Ectodermal cell (in vitro differentiated cells): ENCODE data around the gene PAXX.
A peak's percentile ranks its signal among the peaks of the same experiment; 100 is the strongest.

Source experiments
- H3K27ac ChIP-seq: 2 replicates; pipeline ENCODE4 v1.7.0; 2013; ENCODE audit warnings: mild to moderate bottlenecking, low read depth, low read length; ENCODE audit not compliant: insufficient read depth, poor library complexity, severe bottlenecking
- H3K27me3 ChIP-seq: 2 replicates; pipeline ENCODE4 v1.7.0; 2013; ENCODE audit warnings: mild to moderate bottlenecking, low read length; ENCODE audit not compliant: insufficient read depth, control insufficient read depth, poor library complexity, severe bottlenecking
- H3K36me3 ChIP-seq: one replicate; pipeline ENCODE4 v1.7.0; 2013; ENCODE audit warnings: low read length; ENCODE audit not compliant: control insufficient read depth, insufficient read depth
- H3K4me1 ChIP-seq: one replicate; pipeline ENCODE4 v1.7.0; 2013; ENCODE audit warnings: low read length; ENCODE audit not compliant: control insufficient read depth, insufficient read depth
- H3K4me3 ChIP-seq: 2 replicates; pipeline ENCODE4 v1.7.0; 2013; ENCODE audit warnings: low read depth, low read length, control low read depth; ENCODE audit not compliant: insufficient read depth
- H3K9me3 ChIP-seq: 2 replicates; pipeline ENCODE4 v1.7.0; 2013; ENCODE audit warnings: mild to moderate bottlenecking, low read length, moderate library complexity; ENCODE audit not compliant: control insufficient read depth
- WGBS, 2 experiments: methylation state at CpG; one replicate each; pipeline ENCODE4 v1.1.7; 2013; ENCODE audit warnings: missing lambda C conversion rate in 2 of 2; 5-methylcytosine and 5-hydroxymethylcytosine counted together

The PAXX gene

DNA sequence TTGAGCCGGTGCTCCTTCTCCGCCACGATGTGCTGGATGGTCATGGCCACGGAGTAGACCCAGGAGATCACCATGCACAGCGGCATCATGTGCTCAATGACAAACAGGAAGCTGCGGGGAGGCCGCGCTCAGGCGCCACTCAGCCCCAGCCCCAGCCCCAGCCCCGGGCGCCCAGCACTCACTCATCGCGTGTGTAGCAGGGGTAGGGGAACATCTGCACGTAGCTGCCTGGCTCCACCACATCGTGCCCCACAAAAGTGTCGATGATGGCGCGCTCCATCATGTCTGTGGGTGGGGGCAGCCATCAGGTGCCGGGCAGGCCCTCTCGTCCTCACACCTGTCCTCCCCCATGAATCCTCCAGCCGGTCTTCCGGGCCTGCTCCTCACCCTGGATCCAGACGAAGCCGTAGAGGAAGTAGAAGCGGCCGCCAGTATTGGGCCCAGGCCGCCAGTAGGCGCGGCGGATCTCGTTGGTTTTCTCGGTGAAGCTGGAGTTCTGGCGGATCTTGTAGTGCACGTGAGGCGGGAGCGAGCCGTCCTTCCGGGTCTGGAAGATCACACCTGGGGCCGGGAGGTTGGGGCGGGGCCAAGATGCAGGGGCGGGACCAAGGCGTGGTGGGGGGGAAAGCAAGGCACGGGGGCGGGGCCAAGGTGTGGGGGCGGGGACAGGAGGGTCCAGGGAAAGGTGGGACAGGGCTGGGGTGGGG, 25.7 kb downstream of the PAXX start:
- H3K36me3 ChIP-seq: peaks cover 5% of the 10 kb centered on the region
- H3K9me3 ChIP-seq: no peaks in the 10 kb centered on the region
- H3K27ac ChIP-seq: no peak overlapping the region
- H3K4me3 ChIP-seq: no peak overlapping the region
- no peaks in the 10 kb centered on the region for H3K27me3 ChIP-seq
- H3K4me1 ChIP-seq: peaks cover 2% of the 10 kb centered on the region
- WGBS, 2 experiments: 95 to 96% methylated on average over 41 to 45 of the region's 45 CpGs

DNA sequence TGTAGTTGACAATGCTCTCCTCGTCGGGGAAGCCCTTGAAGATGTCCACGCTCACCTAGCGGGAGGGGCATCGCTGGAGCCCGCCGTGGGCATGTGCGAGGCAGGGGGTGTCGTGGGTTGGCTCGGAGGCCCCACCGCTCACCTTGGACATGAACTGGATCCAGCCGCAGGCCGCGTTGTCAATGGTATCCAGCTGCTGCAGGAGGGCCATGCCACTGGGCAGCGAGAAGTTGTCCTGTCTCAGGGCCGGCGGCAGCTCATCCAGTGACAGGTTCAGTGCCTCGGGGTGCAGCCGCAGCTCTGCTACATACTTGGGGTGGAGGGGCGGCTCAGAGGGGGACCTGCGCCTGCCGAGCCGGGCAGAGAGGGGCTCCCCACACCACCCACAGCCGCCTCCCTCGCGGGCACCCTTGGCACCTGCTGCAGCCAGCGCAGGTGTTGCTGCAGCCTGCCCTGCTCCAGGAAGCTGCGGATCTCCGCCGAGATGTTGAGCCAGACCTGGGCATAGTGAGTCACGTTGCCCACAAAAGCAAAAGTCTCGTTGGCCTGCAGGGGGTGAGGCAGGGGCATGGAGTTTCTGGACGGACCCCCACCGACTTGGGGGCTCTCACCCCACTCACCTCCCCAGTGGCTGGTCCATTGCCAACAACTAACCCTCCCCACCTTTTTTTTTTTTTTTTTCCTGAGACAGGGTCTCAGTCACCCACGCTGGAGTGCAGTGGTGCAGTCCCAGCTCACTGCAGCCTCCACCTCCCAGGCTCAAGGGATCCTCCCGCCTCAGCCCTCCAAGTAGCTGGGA, 26.7 kb downstream of the PAXX start:
- Histone ChIP-seq H3K27me3 (no peaks in the 10 kb centered on the region), H3K4me1 (peaks cover 12% of the 10 kb centered on the region), H3K4me3 (no peak overlapping the region), H3K27ac (no peak overlapping the region), H3K36me3 (peaks cover 5% of the 10 kb centered on the region), H3K9me3 (no peaks in the 10 kb centered on the region)
- WGBS, 2 experiments: 93 to 94% methylated on average over 36 of the region's 36 CpGs

DNA sequence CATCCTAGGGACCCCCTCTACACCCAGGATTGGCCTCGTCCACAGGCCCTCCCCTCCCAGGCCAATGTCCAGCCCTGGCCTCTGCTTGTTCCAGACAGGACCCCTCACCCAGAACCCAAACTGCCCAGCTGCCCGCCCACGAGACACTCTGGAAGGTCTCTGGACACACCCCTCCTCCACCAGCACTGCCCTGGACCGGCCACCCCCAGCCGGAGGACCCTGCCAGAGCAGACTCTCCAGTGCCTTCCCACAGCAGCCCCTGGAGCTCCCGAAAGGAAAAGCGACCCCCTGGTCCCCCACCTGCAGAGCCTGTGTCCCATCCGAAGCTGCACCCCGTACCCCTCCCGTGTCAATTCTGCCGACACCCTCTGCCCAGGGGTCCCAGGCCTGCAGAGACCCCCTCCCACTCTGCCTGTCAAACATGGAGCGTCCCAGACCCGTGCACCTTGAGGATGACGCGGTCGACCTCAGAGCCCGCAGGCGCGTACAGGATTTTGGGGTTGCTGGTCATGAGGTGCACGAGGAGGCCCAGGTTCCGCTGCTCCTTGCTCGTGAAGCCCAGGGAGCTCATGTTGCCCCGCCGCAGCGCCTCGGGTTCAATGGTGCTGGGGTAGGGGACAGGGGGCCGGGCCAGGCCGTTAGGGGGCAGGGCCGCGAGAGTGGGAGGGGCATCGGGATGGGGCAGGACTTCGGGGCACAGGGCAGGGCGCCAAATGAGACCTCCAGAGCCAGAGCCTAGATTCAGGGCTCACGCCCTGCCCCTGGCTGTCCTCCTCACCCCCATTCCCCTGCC, 27.9 kb downstream of the PAXX start:
- 93% methylated on average over 34 of the region's 34 CpGs for WGBS, 2 experiments
- Histone ChIP-seq H3K9me3 (no peaks in the 10 kb centered on the region), H3K4me1 (peaks cover 18% of the 10 kb centered on the region), H3K27ac (no peak overlapping the region), H3K4me3 (no peak overlapping the region), H3K36me3 (peaks cover 5% of the 10 kb centered on the region), H3K27me3 (no peaks in the 10 kb centered on the region)

DNA sequence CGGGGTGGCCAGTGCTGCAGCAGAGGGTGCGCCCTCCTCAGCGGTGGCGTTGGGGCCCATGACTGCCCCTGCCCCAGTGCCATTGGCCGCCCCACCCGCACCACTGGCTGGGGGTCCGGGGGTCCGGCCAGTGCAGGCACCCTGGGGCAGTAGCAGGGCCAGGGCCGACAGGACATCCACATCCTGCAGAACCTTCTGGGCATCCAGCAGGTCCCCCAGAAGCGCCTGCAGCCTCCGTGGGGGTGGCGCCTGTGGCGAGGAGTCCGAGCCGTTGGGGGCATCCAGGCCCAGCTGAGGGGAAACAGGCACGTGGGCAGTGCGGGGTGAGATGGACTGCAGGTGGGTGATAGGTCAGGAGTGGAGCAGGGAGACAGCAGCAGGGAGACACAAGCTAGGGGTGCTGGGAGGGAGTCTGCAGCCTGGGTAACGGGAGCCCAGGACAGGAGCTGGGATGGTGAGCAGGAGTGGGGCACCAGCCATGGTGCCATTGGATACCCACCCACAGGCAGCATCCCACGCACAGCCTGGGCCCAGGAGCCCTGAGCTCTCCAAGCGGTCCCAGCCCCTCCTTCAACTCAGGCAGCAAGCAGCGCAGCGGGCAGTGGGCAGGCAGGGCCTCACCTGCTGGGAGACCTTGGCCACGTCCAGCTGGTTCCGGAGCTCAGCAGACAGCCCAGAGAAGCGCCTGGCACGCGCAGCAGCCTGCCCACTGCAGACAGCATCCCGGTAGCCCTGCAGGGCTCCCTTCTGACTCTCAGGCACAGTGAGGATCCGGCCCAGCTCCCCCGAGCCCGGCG, 28.7 kb downstream of the PAXX start:
- H3K4me3 ChIP-seq: no peak overlapping the region
- no peaks in the 10 kb centered on the region for H3K9me3 ChIP-seq
- H3K36me3 ChIP-seq: no peaks in the 10 kb centered on the region
- H3K27ac ChIP-seq: no peak overlapping the region
- no peaks in the 10 kb centered on the region for H3K27me3 ChIP-seq
- 95 to 96% methylated on average over 32 of the region's 32 CpGs for WGBS, 2 experiments
- H3K4me1 ChIP-seq: peaks cover 26% of the 10 kb centered on the region

DNA sequence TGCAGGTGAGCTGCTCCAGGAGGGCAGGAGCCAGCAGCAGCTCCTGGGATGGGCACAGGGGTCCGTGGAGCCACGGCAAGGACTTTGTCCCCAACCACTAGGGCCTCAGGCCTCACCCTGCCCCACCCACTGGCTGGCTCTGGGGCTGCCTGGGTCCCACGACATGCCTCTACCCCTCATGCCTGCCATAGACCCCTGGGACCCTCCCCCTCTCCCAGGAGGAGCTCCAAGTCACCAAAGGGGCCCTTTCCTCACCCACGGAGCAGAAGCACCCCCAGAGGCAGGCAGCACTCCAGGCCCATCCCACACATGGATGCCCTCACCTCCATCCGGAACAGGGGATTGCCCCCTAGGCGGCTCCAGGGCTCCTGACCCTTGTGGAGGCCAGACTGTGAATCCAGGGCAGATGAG, 29.4 kb downstream of the PAXX start:
- peaks cover 32% of the 10 kb centered on the region for H3K4me1 ChIP-seq
- no peaks in the 10 kb centered on the region for H3K9me3 ChIP-seq
- 89 to 93% methylated on average over 6 of the region's 6 CpGs for WGBS, 2 experiments
- H3K27me3 ChIP-seq: no peaks in the 10 kb centered on the region
- H3K36me3 ChIP-seq: no peaks in the 10 kb centered on the region
- no peak overlapping the region for H3K27ac ChIP-seq
- no peak overlapping the region for H3K4me3 ChIP-seq

DNA sequence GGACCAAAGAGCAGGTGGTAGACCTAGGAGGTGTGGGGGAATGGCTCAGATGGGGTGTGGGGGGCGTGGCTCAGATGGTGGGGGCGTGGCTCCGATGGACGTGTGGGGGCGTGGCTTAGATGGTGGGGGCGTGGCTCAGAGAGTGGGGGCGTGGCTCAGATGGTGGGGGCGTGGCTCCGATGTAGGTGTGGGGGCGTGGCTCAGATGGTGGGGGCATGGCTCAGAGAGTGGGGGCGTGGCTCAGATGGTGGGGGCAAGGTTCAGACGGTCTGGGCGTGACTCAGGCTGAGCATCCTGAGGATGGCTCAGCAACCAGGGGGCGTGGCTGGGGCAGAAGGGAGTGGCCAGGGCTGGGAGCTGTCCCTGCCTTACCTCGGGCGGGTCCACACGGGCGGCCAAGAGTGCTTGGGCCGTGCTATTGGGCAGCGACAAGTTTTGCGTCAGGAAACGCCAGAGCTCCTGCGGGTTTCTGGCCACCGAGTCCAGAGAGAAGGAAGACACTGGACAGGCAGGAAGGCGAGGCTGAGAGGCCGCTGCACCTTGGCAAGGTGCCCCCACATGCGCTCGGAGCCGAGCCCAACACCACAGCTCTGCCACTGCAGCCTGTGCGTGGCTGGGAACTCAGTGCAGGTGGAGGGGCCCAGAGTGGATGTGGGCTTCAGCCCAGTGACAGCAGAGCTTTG, 29.9 kb downstream of the PAXX start:
- no peaks in the 10 kb centered on the region for H3K36me3 ChIP-seq
- peaks cover 37% of the 10 kb centered on the region for H3K4me1 ChIP-seq
- no peak overlapping the region for H3K4me3 ChIP-seq
- H3K27me3 ChIP-seq: peaks cover 2% of the 10 kb centered on the region
- no peak overlapping the region for H3K27ac ChIP-seq
- no peaks in the 10 kb centered on the region for H3K9me3 ChIP-seq
- 61 to 63% methylated on average over 30 of the region's 30 CpGs for WGBS, 2 experiments

DNA sequence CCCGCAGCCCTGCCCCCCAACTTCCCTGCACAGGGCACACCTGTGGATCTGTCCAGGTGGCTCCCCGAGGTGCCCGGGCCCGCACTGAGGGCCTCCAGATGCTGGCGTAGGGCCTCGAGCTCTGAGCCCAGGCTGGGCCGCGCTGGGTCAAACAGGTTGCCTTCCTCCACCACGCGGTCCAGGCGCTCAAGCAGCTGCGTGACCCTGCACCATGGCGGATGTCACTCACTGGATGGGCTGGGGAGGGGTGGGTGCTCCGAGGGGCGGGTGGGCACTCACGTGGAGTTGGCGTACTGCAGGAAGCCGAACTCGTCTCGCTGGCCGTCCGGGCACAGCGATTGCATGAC, 30.4 kb downstream of the PAXX start:
- Histone ChIP-seq H3K9me3 (no peaks in the 10 kb centered on the region), H3K27me3 (peaks cover 7% of the 10 kb centered on the region), H3K36me3 (no peaks in the 10 kb centered on the region), H3K27ac (no peak overlapping the region), H3K4me3 (no peak overlapping the region), H3K4me1 (peaks cover 41% of the 10 kb centered on the region)
- 94 to 96% methylated on average over 23 of the region's 23 CpGs for WGBS, 2 experiments

DNA sequence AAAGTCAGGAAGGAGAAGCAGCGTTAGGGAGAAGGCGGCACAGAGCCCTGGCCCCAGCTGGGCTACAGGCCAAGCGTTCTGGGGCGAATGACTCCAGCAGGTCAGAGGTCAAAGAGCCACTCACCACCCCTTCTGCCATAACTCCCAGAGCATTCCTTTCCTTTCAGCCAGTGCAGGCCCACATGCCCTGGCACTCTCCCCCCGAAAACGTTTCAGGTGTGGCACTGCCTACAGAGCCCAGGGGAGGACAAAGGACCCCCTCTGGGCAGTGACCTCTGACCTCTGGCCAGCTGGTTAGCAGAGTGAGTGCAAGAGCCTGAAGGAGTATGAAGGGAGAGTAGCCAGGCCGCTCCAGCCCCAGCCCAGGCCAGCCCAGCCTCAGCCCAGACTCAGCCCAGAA, 30.9 kb downstream of the PAXX start:
- H3K27ac ChIP-seq: peak overlapping the region; percentile 40
- no peak overlapping the region for H3K4me3 ChIP-seq

DNA sequence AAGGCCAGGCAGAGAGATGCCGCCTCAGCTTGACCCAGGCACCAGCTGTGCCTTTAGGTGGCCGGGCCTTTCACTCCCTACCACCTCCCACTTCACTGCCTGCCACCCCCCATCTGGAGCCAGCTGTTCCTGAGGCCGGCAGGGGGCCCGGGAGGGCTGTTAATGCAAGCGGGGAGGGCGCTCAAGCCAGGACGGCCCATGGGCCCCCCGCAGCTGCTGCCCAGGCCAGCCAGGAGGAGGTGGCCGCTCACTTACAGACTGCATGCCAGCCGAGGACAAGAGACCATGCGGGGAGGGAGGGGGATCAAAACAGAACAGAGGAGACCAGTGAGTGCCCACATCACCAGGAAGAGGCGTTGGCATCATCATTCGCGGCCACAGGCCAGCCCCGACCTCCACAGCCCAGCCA, 31.4 kb downstream of the PAXX start:
- peaks cover 41% of the 10 kb centered on the region for H3K4me1 ChIP-seq
- peak overlapping the region; percentile 40 for H3K27ac ChIP-seq
- 77 to 81% methylated on average over 15 of the region's 15 CpGs for WGBS, 2 experiments
- no peak overlapping the region for H3K4me3 ChIP-seq
- H3K36me3 ChIP-seq: no peaks in the 10 kb centered on the region
- H3K9me3 ChIP-seq: no peaks in the 10 kb centered on the region
- peaks cover 11% of the 10 kb centered on the region for H3K27me3 ChIP-seq

More for the DNA sequence above, 30.9 kb downstream of the PAXX start:
- no peaks in the 10 kb centered on the region for H3K9me3 ChIP-seq
- peaks cover 8% of the 10 kb centered on the region for H3K27me3 ChIP-seq
- H3K4me1 ChIP-seq: peaks cover 41% of the 10 kb centered on the region
- WGBS, 2 experiments: 58 to 64% methylated on average over 7 of the region's 7 CpGs
- H3K36me3 ChIP-seq: no peaks in the 10 kb centered on the region
